ENCODE results near the gene IP6K3. TPM values are rescaled to one million over a fixed set of nuclear protein-coding genes. Genes with fewer than 3 reads are reported as not detected.

The IP6K3 gene
- polyA plus RNA-seq, 1 donor: 33.1 TPM

DNA sequence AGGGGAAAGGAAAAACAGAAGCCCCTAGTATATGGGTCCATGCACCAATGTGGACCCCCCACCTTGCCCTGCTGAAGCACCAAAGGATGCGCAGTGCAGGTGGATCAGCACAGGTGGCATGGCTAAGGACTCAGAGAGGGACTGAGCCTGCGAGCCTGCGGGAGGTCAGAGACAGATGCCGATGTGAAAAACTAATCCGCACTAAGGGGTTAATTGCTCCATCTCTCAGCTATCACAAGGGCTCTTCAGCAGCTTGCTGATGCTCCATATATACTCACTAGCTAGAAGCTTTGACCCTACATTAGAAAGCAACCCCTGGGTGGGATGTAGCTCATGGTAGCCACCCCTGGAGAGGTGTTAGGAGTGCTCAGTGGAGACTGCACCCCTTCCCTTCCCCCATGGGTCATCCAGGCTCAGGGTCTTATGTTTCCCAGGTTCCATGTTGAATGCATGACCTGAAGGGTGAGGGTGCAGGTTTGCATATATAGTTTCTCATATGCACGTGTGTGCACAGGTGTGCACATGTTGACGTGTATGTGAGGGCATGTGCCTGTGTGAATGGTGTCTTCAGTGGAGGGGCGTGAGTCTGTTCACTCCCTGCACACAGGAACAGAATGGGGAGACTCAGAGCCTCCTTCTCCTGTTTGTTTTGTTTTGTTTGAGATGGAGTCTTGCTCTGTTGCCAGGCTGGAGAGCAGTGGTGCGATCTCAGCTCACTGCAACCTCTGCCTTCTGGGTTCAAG, 13.4 kb upstream of the IP6K3 start:
- DNase-seq (ENCODE audit: low read depth): no peak

DNA sequence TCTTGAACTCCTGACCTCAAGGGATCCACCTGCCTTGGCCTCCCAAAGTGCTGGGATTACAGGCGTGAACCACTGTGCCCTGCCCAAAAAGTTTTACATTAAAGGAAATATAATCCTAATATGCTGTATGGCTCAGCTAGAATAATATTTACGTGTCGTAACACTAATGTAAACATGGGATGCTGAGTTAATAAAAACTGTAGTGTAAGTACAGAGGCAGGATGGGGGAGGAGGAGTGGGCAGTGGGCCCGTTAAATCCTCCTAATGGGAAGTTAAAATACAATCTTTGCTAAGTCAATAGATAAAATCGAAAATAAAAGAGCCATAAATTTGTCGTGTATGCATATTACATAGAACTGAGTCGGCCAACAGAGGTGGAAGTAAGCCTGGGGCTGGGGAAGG, 12.1 kb upstream of the IP6K3 start:
- no peak for DNase-seq (ENCODE audit: low read depth)

DNA sequence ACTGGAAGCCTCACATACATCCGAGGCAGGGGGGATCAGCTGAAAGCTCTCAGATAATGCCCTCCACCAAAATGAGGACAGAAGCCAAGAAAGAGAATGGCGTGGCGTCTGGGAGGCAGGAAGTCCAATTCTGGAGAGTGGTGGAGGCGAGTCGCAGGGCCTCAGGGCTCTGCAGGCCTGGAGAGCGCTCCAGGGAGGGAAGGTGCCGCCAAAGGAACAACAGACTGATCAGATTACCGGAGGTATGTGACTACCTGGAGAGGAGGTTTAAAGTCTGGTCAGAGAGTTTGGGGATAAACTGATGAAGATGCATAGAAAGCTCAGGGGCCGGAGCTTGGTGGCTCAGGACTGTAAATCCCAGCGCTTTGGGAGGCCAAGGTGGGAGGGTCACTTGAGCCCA, 11.2 kb upstream of the IP6K3 start:
- DNase-seq (ENCODE audit: low read depth): no peak

DNA sequence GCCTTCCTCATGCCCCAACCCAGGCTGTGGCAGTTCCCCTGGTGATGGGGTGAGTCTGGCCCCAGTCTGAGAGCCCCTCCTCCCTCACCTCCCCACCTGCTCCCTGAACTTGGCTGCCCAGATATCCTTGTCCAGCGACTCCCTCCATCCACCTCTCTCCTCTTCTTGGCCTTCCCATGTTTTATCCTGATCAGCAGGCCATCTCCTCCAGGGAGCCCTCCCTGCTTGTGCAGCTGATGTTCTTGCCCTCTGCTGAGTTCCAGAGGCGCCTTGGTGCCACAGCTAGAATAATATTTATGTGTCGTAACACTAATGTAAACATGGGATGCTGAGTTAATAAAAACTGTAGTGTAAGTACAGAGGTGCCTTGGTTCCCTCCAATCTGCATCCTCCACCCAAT, 10.4 kb upstream of the IP6K3 start:
- no peak for DNase-seq (ENCODE audit: low read depth)

DNA sequence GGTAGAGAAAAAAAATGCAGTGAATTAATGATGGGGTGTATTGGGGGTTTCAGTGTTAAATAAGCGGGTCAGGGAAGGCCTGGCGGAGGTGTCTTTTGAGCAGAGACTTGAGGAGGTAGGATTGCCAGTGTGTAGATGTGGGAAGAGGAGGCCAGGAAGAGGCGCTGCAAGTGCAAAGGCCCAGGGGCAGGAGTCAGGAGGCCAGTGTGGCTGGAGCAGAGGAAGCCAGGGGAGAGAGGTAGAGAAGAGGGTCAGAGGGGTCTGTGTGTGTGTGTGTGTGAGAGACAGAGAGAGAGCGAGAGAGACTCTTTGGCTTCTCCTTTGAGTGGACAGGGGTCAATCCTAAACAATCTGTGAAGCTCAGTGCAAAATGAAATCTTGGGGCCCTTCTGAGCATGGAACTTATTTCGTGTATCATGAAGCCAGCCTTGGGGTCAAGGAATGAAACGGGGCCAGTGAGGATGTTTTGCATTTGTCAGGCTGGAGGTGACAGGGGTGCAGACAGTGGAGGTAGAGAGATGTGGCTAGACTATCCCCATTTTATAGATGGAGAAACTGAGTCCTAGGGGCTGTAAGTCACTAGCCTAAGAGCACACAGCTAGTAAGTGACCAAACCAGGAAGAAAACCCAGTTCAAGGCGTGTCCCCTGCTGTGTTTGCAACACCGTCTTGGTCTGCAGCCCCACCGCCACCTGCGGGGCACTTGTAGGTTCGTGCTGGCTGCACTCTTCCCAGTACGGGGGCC, 9.7 kb upstream of the IP6K3 start:
- DNase-seq (ENCODE audit: low read depth): no peak

DNA sequence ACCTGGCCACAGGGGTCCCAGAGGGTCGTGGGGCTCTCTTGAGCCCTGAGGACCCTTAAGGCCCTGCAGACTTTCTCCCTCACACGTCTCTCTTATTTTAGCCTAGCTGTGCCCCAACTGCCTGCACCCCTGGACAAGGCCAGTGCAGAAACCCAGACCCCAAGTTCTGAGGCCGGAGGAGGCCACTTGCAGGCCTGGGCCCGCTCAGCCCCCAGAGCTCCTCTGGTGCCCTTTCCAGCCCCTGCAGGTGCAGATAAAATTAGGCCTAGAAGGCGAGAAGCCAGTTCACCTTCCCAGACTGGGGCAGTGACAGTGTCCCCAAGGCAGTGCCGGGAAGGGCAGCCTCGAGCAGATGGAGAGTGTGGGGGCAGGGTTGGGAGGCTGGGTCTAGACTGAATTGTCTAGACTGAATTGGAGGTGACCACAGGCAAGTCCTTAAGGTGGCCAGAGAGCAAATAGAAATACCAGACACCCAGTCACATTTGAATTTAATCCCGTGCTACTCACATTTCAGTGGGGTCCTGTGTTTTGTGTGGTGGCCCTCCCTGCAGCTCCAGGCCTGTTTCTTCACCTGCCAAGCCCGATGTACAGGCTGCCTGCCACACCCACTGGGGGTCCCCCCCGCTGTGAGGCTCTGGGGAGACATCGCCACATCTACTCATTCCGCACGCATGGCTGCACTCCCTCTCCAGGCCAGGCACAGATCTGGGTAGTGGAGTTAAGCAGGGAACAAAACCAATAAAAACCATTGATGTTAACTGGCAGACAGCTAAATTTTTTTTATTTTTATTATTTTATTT, 8.6 kb upstream of the IP6K3 start:
- DNase-seq (ENCODE audit: low read depth): no peak

DNA sequence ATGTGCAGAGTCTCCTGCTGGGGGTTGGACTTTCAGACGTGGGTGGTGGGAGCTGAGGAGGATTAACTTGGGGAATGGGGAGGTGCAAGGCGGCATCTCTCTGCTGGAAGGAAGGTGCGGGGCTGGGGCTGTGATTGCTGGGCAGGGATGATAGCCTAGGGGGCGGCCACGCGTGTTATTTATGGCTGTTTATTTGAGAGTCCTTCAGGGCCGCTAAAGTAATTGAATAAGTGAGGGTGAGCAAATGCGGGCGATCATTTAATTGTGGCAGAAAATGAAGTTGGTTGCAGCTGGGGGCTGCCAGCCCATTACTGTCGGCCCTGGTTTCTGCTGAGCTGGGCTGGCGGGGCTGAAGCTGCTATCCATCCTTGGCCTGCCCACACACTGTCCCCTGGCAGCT, 7.5 kb upstream of the IP6K3 start:
- DNase-seq (ENCODE audit: low read depth): no peak

DNA sequence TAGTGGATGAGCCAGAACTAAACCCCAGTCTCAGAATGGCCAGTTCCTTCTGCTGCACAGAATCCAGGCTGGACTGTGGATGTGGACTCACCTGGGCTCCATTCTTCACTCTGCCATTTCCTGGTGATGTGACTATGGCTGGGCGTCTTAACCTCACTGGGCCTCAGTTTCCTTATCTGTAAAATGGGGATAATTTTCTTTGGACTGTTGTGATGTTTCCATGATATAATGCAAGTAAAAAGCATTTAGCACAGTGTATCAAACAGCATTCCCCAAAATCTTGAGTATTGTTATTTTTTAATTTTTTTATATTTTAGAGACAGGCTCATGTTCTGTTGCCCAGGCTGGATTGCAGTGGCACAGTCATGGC, 5.9 kb upstream of the IP6K3 start:
- DNase-seq (ENCODE audit: low read depth): no peak

DNA sequence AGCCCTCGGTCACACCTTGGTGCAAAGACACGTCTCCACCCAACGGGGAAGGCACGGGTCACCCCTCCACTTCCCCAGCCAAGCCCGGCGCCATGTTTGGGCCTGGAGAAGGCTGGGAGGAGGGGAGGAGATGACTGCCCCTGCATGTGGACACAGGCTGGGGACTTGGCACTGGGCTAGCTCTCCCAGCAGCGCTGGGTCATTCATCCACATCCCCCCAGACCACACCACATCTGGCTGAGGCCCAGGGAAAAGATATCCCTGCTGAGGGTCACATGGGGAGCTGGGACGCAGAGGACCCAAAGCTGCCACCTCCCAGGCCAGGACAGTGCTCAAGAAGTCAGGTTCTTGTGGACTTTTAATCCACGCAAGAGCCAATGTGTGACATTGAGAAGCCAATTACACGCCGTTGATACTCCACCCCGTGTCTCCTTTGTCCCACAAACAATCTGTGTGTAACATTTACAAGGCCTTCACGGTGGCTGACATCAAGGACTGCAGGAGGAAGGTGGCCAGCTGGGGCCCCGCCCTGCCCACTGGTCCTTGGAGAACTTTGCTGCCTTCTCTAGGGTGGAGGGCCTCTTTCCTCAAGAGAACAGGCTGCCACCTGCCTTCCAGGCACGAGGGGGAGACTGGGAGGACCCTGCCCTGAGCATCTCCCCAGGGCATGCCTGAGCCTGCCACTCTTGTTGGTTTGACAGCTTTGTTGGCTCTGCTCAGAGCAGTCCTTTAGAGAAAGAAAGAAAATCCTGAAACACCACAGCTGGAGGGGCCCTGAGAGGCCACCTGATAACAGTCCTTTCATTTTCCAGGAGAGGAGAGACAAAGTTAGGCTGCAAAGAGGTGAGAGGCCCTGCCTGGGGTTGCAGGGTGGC, 5.3 kb upstream of the IP6K3 start:
- DNase-seq (ENCODE audit: low read depth): no peak

DNA sequence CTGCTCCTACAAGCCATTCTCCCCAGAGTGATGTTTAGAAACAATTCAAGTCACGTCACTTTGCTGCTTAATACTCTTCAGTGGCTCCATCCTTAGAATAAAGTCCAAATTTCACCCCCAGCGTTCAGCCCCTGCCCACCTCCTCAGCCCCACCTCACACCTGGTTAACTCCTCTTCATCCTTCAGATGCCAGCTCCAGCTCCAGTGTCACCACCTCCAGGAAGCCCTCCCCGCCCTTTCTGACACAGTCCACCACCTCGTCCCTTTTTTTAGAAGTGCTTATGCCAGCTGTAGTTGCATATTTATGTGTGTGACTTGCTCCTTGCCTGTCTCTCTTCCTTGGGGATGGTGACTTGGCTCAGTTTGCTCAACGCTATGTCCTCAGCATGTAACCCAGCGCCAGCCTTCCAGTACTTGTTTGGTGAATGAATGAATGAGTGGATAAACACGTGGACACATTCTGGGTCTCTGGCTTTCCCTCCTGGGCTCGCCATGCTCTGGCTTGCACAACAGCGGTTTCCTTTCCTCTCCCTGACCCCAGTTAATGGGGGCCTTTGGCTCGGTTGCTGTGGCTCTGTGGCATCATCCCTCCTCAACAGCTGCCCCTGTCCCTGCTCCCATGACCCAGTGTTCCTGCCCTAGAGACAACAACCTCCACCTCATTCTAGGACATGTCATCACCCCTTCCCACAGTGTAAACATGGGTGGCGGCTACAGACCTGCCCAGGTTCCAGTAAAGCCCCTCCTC, 3.7 kb upstream of the IP6K3 start:
- no peak for DNase-seq (ENCODE audit: low read depth)

DNA sequence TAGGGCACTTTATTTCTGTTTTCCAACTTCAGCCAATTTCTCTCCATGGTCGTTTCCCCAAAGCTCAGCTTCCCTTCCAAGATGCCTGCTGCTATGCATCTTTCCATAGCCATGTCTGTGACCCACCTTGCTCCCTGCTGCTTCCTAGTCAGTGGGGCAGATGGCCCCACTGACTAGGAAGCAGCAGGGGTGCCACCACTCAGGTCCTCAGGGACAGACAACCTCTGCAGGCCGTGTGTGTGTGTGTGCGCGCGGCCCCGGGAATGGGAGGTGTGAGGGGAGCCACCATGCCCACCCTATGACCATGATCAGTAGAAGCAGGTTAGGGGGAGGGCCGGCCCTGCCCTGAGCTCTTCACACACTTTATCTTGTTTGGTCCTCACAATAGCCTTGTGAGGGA, 2.7 kb upstream of the IP6K3 start:
- DNase-seq (ENCODE audit: low read depth): no peak

DNA sequence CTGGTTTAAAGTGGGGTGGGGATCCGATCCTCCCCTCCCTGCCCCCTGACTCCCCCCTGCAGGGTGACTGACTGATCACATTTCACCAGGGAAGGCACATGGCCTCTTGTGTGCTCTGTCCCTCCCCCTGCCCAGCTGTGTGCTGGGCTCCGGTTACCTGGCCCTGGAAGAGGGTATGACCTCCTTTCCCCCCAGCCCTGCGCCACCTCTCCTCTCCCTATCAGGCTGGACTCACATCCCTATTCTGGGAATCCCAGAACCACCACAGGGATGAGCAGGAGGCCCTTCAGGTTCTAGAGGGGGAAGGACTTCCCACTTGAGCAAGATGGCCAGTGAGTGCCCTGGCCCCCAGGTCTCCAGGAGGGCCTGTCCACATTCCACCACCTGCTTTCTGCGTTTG, 2.1 kb upstream of the IP6K3 start:
- no peak for DNase-seq (ENCODE audit: low read depth)

DNA sequence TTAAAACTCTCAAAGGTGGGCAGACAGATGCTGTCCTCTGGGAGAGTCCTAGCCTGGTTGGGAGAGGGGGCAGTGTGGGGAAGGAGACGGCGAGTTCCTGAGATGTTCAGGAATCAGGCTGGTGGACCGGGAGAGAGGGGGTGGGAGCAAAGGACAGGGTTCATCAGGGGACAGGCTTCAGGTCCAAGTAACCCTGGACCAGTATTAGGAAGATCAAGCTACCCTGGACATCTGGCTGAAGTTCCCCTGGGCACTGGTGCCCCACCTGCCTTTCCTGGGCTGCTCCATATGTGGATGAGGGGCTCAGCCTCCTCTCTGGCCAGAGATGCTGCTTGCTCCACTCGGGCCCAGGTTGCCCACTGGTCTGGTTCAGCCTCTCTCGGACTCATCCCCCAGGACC, 1.1 kb upstream of the IP6K3 start:
- DNase-seq (ENCODE audit: low read depth): no peak

DNA sequence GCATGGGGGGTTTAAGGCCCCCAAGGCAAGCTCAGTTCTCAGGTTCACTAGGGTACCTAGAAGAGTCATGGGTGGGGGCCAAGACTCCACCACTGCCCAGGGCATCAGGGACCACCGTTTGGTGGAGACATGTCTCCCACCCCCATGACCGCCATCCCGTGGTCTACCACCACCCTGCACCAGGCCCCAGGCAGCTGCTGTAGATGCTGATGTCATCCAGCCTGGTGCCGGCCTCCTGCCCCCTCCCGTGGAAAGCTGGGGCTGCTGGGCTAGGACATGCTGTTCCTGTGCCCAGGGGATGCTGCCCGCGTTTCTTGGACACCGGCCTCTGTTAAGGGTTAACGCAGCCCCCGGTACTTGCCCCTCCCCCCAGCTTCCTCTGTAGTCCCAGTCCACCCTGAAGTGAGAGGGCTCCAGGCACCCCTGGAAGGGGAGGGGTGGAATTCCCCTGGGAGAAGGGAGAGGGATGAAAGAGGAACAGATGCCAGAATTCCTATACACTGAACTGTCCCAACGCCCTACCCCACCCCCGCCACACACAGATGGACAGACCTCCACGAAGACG, 587 bp downstream of the IP6K3 start:
- DNase-seq (ENCODE audit: low read depth): no peak

DNA sequence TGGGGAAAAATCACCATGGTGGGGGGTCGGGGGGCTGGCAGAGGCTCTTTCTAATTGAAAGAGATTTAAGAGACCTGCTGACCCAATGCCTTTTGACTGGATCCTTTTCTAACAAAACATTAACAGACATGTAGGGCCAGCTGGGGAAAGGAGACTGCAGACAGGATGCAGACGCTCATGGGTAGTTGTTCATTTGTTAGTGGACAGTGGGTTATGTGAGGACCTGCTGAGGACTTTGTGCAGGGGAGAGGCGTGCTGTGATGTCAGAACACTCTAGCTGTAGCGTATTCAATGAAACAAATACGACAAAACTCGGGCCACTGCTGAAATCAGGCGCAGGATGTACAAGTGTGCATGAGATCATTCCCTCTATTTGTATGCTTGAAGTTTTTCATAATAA, 1.2 kb downstream of the IP6K3 start:
- no peak for DNase-seq (ENCODE audit: low read depth)

DNA sequence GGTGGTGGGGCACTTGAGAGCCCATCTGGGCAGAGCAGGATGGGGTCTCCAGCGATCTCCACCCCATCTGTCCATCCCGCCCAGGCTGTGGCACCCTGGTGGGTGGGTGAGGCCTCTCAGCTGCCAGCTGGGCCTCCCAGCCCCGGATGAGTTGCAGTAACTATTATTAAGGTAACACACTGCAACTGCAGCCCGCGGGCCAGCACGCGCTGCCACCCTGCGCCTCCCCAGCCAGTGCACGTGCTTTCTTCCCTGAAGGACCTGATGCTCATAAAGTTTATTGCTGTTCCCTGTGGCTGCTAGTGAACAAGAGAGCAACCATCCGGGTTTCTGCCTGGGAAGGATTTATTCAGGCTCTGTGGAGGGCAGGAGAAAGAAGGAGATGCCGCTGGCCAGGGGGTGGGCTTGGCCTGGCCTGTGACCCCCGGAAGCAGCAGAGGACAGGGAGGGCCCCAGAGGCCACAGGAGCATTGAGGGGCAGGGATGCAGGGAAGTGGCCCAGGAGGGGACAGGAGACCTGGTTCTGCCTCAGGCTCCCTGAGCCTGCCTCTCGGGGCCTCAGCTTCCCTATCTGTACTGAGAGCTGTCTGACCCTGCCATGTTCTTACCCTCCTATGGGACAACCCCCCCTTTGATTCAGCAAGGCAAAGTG, 1.7 kb downstream of the IP6K3 start:
- no peak for DNase-seq (ENCODE audit: low read depth)

DNA sequence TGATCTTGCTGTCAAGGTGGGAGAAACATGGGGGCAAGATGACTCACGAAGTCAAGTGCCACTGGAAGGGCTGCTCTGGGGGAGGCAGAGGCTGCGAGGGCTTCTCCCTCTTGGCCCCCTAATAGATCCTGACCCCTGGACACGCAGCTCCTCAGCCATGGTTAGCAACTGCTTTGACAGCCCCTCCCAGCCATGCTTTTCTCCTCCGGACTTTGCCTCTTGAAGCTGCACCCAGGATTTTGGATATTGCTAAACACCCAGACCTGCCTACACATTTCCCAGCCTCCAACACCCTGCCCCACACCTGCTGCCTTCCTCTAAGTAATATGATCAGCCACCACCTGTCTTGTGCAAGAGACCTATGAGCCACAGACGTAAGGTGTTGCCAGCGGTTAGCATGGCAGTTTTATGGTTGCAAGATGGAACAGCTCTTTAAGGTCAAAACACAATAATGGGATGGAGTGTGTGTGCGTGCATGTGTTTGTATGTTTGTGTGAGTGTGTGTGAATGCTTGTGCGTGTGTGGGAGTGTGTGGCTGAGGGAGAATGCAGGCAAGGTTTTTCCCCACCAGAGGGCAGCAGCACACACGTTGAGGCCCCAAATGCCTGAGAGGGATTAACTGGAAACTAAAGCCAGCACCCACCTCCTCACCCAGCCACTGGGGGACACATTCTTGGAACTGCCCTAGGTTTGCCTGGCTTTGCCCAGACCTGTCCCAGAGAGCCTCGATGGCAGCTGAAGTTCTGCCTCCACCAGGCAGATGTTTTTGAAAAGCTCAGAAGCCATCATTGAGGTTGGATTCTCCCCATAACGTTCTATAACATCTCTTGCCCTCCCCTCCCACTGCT, 2.5 kb downstream of the IP6K3 start:
- DNase-seq (ENCODE audit: low read depth): no peak

DNA sequence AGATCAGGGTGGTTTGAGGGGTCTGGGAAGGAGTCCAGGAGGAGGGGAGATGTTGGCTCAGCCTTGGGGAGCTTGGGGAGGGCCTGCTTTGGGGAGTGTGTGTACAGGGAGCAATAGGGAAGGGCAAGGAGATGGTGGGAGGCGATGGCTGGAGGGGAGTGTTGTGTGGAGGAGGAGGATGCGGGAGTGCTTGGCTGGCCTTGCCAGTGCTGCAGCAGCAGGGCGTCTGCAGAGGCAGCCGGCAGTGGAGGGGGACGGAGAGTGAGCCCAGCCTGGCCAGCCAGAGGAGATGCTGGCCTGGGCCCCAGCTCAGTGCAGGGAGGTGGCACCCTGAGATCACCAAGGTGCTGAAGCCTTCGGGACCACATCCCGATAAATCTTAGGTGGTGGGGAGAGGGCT, 3.9 kb downstream of the IP6K3 start:
- DNase-seq (ENCODE audit: low read depth): no peak

DNA sequence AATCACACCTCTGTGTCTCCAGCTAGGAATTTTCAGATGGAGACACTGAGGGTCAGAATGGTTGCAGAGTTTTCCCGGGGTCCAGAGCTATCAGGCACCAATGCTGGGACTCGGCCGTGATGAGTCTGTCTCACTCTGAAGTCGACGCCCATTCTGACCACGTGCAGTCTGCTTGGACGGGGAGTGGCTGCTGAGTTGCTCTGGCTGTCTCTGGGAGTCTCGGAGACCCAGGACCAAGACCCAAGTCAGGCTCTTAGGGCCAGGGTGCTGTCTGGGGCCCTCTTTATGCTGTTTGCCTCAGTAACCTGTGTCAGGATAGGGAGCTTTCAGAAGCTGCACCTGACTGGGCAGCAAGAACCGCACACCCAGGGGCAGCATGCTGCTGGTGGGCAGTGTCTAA, 4.6 kb downstream of the IP6K3 start:
- DNase-seq (ENCODE audit: low read depth): no peak
